Fibroblast of upper back skin (primary cell): ENCODE measurements around the gene SNX12.
"Not testable (repeated sequence)": the region's sequence is repeated elsewhere in the genome, so short reads cannot be mapped to it uniquely, and the experiment has no call there.

ENCODE experiments used
- DNase-seq: peaks from one replicate; pipeline ENCODE4 v3.0.0-alpha.2; 2013

Gene SNX12

DNA sequence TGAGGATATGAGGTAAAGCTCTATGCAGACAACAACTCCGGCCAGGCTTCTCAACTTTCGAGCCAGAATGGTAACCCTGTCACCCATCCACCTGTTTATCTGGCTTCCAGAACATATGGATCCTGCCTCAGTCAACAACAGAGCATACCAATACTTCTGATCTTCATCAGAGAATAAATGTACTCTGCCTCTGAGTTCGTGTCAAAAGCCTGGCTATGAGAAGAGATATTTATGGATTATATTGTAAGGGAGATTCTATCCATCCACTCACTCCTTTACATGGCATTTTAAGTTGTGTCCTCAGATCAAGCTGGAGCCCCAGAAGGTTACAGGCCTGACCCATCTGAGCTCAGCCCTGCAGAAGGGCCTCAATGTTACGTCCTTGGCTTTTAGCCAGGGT, 17.8 kb upstream of the SNX12 start:
- DNase-seq: no peak

GRCh38 chrX:71082822-71083221, 14.7 kb upstream of the SNX12 start:
- DNase-seq: no peak

GRCh38 chrX:71082124-71082647, 14.1 kb upstream of the SNX12 start:
- DNase-seq: no peak

DNA sequence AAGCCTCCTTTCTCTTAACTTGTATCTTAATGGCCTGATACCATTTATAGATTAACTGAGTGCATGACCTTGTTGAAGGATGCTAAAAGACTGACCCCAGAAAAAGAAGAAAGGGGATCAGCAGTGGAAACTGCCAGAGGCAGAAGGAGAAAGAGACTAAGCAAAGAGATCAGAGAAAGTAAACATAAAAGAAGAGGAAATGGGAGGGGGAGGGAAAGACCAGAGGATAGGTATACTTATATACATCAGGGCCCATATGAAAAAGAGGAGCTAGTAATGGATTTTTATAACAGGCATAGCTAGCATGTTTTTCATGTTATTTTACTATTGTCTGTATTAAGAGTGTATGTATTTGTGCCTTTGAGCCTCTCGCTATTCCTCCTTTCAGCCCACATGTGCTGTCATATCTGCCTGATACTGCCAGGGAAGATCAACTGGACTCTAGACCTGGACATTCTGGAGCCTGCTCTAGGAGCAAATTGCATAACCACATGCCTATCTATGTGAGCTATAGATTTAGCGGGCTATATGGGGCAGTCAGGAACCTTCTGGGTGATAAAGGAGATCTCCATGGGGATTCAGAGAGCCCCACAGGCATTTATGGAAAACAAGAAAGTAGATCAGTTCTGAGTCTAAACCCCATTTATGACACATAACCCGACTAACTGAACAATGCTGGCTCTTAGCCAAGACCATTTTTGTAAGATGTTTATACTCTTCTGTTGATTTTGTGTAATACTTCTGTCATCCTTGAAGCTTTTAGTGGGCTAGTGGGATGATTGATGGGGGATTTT, 13.4 kb upstream of the SNX12 start:
- peak; percentile 12 for DNase-seq

DNA sequence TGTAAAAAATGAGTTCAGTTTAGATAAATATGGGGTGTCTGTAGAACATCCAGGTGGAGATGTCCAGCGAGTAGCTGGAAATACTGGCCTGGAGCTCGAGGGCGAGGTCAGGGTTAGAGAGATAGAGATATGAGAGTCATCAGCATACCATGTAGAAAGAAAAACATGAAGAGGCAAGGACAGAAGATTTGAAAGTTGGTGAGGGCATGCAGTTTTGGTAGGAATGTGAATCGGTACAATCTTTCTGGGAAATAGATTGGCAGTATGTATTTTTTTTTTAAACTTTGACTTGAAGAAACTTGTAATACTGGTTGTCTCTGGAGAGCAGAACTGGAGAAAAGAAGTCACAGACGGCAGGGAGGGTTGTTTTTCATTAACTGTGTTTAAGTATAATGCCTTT, 2.4 kb upstream of the SNX12 start:
- DNase-seq: no peak

GRCh38 chrX:71067712-71068043, 456 bp downstream of the SNX12 start:
- DNase-seq: no peak

- no peak for DNase-seq
Observed at GRCh38 chrX:71067089-71067488, 1.0 kb downstream of the SNX12 start.

DNA sequence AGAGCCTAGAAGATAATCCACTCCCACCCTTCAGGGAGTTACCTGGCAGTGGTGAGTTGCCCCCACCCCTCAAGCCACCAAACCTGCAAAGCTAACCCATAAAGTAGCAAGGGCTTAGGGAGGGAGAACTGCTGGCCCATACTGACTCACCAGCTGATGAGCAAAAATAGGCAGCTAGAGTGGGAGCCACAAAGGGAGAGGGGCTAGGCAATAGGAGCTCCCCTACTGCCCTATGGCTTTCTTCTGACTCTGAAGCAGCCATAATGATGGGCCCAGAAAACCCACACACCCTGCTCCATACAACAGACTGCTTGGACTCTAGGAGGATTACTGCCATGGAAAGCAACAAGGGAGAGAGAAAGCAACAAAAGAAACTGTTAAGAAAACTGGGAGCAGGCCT, 8.0 kb downstream of the SNX12 start:
- no peak for DNase-seq

GRCh38 chrX:71057848-71058530, 10.1 kb downstream of the SNX12 start:
- DNase-seq: no peak

DNA sequence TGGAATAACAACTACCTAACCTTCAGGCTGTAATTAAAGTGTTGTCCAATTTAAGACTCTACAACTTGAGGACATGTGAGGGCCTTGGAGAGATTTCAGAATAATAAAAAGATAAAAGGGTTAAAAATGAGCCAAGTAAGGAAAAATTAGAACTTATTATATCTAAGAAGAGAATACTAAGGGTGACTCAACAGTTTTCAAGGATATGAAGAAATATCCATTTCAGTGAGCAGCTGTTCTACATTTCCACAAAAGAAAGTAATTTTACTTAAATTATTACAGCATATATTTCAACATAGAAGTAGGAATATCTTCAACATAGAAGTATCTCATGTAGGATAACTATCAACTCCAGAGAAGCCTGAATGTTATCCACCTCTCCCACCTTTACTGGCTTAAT, 11.3 kb downstream of the SNX12 start:
- no peak for DNase-seq

- peak; percentile 2 for DNase-seq
Observed at GRCh38 chrX:71053217-71053621, 14.9 kb downstream of the SNX12 start.

- DNase-seq: no peak
Observed at GRCh38 chrX:71052721-71053120, 15.4 kb downstream of the SNX12 start.

- DNase-seq: not testable (repeated sequence)
Observed at GRCh38 chrX:71047891-71048290, 20.2 kb downstream of the SNX12 start.

DNA sequence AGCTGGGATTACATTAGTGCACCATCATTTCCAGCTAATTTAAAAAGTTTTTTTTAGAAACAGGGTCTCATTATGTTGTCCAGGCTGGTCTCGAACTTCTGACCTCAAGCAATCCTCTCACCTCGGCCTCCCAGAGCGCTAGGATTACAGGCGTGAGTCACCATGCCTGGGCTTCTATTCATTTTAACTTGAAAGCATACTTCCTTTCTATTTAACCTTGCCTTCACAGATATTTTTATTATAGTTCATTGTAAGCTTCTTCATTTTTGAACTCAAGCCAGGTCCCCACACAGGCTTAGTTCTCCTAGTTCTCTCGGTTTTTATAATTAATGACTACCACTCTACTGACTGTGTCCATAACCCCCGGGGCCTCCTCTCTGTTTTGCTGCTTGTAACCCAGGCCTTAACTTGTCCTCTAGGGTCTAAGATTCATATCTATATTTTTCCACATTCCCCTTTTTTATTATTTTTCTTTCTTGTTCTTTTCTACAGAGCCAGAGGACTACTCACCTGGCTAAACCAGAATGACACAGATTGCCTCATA, 50.7 kb downstream of the SNX12 start:
- DNase-seq: peak; percentile 23
